Hepatocyte (in vitro differentiated cells): ENCODE data around the gene SLC30A7. TPM values are rescaled to one million over a fixed set of nuclear protein-coding genes. Genes with fewer than 3 reads are reported as not detected.
A peak's percentile ranks its signal among the peaks of the same experiment; 100 is the strongest.

Source experiments
- DNase-seq: peaks from one replicate; pipeline ENCODE4 v3.0.0-alpha.2; 2016; ENCODE audit warnings: low spot score
- H2AFZ ChIP-seq: fragments of 200-600 bp; sonication (generic); 2 replicates; pipeline ENCODE4 v1.6.0; 2016; ENCODE audit warnings: antibody characterized with exemption, mild to moderate bottlenecking
- H3K27ac ChIP-seq: fragments of 200-600 bp; sonication (generic); 2 replicates; pipeline ENCODE4 v1.5.1; 2016; ENCODE audit warnings: mild to moderate bottlenecking
- H3K27me3 ChIP-seq: fragments of 200-600 bp; sonication (generic); 2 replicates; pipeline ENCODE4 v1.6.1; 2016
- H3K36me3 ChIP-seq: fragments of 200-600 bp; sonication (generic); replicated peaks from 2 replicates; pipeline ENCODE4 v1.5.1; 2016; ENCODE audit warnings: low read depth; ENCODE audit not compliant: insufficient read depth
- H3K4me1 ChIP-seq: fragments of 200-600 bp; sonication (generic); 2 replicates; pipeline ENCODE4 v1.5.1; 2016; ENCODE audit warnings: mild to moderate bottlenecking, moderate library complexity; ENCODE audit not compliant: insufficient read depth
- H3K4me2 ChIP-seq: fragments of 200-600 bp; sonication (generic); 2 replicates; pipeline ENCODE4 v1.6.0; 2016
- H3K4me3 ChIP-seq: fragments of 200-600 bp; sonication (generic); 2 replicates; pipeline ENCODE4 v1.5.1; 2016; ENCODE audit warnings: mild to moderate bottlenecking
- H3K79me2 ChIP-seq: fragments of 200-600 bp; sonication (generic); 2 replicates; pipeline ENCODE4 v1.6.0; 2017; ENCODE audit warnings: mild to moderate bottlenecking
- H3K9me2 ChIP-seq: fragments of 200-600 bp; sonication (generic); replicated peaks from 2 replicates; pipeline ENCODE4 v1.6.0; 2017; ENCODE audit warnings: mild to moderate bottlenecking; ENCODE audit not compliant: insufficient read depth
- H3K9me3 ChIP-seq: fragments of 200-600 bp; sonication (generic); 2 replicates; pipeline ENCODE4 v1.5.1; 2016; ENCODE audit warnings: low read depth, mild to moderate bottlenecking
- H4K20me1 ChIP-seq: fragments of 200-600 bp; sonication (generic); 2 replicates; pipeline ENCODE4 v1.6.0; 2016; ENCODE audit warnings: mild to moderate bottlenecking; ENCODE audit not compliant: insufficient read depth, poor library complexity, severe bottlenecking
- EZH2 ChIP-seq: fragments of 200-600 bp; sonication (generic); IDR thresholded peaks from 2 replicates; pipeline ENCODE4 v1.6.1; 2016; ENCODE audit warnings: antibody characterized with exemption, mild to moderate bottlenecking, borderline replicate concordance
- EZH2phosphoT487 ChIP-seq: fragments of 200-600 bp; sonication (generic); IDR thresholded peaks from one replicate; pipeline ENCODE4 v1.6.1; 2018; ENCODE audit warnings: antibody characterized with exemption, mild to moderate bottlenecking, low read depth, moderate library complexity; ENCODE audit not compliant: unreplicated experiment, severe bottlenecking
- WGBS: methylation state at CpG from one replicate; pipeline ENCODE4 v1.1.6; 2016; ENCODE audit warnings: low lambda C conversion rate; ENCODE audit errors: missing lambda C conversion rate; 5-methylcytosine and 5-hydroxymethylcytosine counted together
- polyA plus RNA-seq: library from polyadenylated mRNA; unstranded; fragments of >200 nt; fragmentation: Nextera tagmentation; extraction: Ambion mirVana; gene quantifications from 2 replicates; pipeline ENCODE4 v1.2.1, GENCODE V29; 2016
- total RNA-seq: library from RNA; depleted of rRNA; stranded (reverse); fragments of >200 nt; gene quantifications from 2 replicates; pipeline ENCODE4 v1.2.3, GENCODE V29; 2014
- TF ChIP-seq, protein P1 (sequence below): fragments of 200-600 bp; sonication (generic); IDR thresholded peaks from 2 replicates; pipeline ENCODE4 v1.5.1; 2016; ENCODE audit warnings: antibody characterized with exemption, mild to moderate bottlenecking; ENCODE audit not compliant: poor library complexity

Gene SLC30A7
- total and polyA plus RNA-seq, 2 experiments from 2014 or later, result 23.0 to 61.9 TPM

DNA sequence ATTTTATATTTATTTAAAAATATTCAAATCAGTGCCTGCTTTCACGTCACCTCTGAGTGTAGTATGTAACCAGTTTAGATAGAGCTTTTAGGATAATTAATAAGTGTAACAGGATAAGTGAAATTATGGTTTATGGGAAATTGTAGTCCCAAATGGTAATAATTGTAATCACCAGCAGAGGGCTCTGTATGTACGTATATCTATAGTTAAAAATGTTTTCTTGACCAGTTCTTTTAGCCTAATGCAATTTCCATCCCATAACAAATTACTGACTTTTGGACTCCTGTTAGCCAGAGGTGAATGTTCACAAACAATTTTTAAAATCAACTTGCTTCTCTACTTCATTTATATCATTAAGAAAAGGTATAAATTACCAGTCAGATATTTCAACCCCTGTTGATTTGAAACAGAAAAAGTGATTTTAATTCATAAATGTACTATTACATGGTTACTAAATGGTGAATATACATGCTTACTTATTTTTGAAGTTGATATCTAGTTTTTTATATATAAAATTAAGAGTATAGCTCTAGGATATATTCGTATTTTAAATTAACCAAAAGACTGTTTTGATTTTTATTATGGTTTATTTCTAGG, 25.3 kb downstream of the SLC30A7 start:
- H2AFZ ChIP-seq, result no peak overlapping the region
- H3K4me1 ChIP-seq, result no peaks in the 10 kb centered on the region
- H4K20me1 ChIP-seq, result no peaks in the 10 kb centered on the region
- H3K9me3 ChIP-seq, result no peaks in the 10 kb centered on the region
- 44% methylated on average over 3 of the region's 3 CpGs for WGBS
- H3K4me3 ChIP-seq, result no peak overlapping the region
- no peak overlapping the region for H3K27ac ChIP-seq
- peak; percentile 68 for DNase-seq
- no peaks in the 10 kb centered on the region for H3K27me3 ChIP-seq
- no peak overlapping the region for H3K4me2 ChIP-seq
- no peaks in the 10 kb centered on the region for H3K36me3 ChIP-seq
- TF ChIP-seq, protein P1, sequence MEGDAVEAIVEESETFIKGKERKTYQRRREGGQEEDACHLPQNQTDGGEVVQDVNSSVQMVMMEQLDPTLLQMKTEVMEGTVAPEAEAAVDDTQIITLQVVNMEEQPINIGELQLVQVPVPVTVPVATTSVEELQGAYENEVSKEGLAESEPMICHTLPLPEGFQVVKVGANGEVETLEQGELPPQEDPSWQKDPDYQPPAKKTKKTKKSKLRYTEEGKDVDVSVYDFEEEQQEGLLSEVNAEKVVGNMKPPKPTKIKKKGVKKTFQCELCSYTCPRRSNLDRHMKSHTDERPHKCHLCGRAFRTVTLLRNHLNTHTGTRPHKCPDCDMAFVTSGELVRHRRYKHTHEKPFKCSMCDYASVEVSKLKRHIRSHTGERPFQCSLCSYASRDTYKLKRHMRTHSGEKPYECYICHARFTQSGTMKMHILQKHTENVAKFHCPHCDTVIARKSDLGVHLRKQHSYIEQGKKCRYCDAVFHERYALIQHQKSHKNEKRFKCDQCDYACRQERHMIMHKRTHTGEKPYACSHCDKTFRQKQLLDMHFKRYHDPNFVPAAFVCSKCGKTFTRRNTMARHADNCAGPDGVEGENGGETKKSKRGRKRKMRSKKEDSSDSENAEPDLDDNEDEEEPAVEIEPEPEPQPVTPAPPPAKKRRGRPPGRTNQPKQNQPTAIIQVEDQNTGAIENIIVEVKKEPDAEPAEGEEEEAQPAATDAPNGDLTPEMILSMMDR, result peak; percentile 74
- no peak for TF ChIP-seq EZH2phosphoT487
- no peak for TF ChIP-seq EZH2
- no peaks in the 10 kb centered on the region for H3K79me2 ChIP-seq
- H3K9me2 ChIP-seq, result no peaks in the 10 kb centered on the region

DNA sequence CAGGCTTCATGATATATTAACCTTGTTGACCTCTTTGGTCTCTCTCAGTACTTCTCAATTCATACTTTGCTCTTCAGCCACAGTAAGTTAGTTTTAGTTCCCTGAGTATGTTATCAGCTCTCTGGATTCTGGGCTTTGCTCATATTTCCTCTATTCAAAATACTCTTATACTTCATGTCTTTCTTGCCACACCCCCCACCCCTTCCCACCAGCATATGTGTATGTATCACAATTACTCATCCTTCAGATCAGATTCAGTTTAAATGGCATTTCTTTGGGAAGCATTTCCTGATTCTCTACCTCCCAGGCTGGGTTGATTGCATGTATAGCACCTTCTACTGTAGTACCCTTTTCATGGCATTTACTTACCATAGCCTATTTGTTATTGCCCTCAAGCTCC, 28.3 kb downstream of the SLC30A7 start:
- DNase-seq, result no peak
- no peaks in the 10 kb centered on the region for H3K27me3 ChIP-seq
- H3K4me1 ChIP-seq, result no peaks in the 10 kb centered on the region
- no peak overlapping the region for H3K4me3 ChIP-seq
- no peaks in the 10 kb centered on the region for H4K20me1 ChIP-seq
- H3K27ac ChIP-seq, result no peak overlapping the region
- no peaks in the 10 kb centered on the region for H3K79me2 ChIP-seq
- TF ChIP-seq EZH2, result no peak
- TF ChIP-seq EZH2phosphoT487, result no peak
- TF ChIP-seq, protein P1, result no peak
- H3K9me2 ChIP-seq, result no peaks in the 10 kb centered on the region
- no peak overlapping the region for H2AFZ ChIP-seq
- H3K36me3 ChIP-seq, result no peaks in the 10 kb centered on the region
- no peaks in the 10 kb centered on the region for H3K9me3 ChIP-seq
- no peak overlapping the region for H3K4me2 ChIP-seq

DNA sequence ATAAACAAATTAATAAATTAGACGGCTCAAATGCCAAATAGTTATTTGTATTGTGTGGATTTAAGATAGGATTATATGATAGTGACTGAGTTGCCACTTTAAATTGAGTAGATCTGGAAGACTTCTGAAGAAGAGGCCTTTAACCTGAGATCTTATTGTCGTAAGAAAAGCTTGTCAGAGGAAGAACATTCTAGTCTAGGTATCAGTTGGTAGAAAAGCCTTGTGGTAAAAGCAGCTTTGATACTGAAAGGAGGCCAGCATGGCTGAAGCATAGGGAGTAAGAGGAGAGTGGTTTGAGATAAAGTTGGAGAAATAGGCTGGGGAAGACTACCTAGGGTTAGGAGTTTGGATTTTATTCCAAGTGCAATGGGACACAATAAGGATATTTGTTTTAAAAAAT, 29.1 kb downstream of the SLC30A7 start:
- Histone ChIP-seq H3K4me3 (no peak overlapping the region), H2AFZ (no peak overlapping the region), H3K27me3 (no peaks in the 10 kb centered on the region), H4K20me1 (no peaks in the 10 kb centered on the region), H3K4me1 (no peaks in the 10 kb centered on the region), H3K79me2 (no peaks in the 10 kb centered on the region), H3K36me3 (no peaks in the 10 kb centered on the region), H3K4me2 (no peak overlapping the region), H3K9me2 (no peaks in the 10 kb centered on the region), H3K27ac (no peak overlapping the region), H3K9me3 (no peaks in the 10 kb centered on the region)
- DNase-seq, result no peak
- 89% methylated on average over 2 of the region's 2 CpGs for WGBS
- no peak for TF ChIP-seq EZH2phosphoT487
- TF ChIP-seq, protein P1, result no peak
- TF ChIP-seq EZH2, result no peak
